Skeletal muscle satellite cell (primary cell): ENCODE measurements around the gene ABHD15.

ENCODE experiments used
- H3K27me3 ChIP-seq: 2 replicates; pipeline ENCODE4 v1.7.0; 2013; ENCODE audit warnings: low read length; ENCODE audit not compliant: control insufficient read depth, insufficient read depth
- H3K36me3 ChIP-seq: 2 replicates; pipeline ENCODE4 v1.7.0; 2013; ENCODE audit warnings: mild to moderate bottlenecking, control low read depth, low read length; ENCODE audit not compliant: insufficient read depth
- H3K4me1 ChIP-seq: 2 replicates; pipeline ENCODE4 v1.7.0; 2013; ENCODE audit warnings: low read length; ENCODE audit not compliant: control insufficient read depth, insufficient read depth
- H3K4me2 ChIP-seq: 2 replicates; pipeline ENCODE4 v1.7.0; 2013; ENCODE audit warnings: mild to moderate bottlenecking, low read length
- H3K4me3 ChIP-seq: 2 replicates; pipeline ENCODE4 v1.7.0; 2013; ENCODE audit warnings: low read length
- H3K9ac ChIP-seq: 2 replicates; pipeline ENCODE4 v1.7.0; 2013; ENCODE audit warnings: mild to moderate bottlenecking, low read depth, low read length, moderate library complexity
- H3K9me3 ChIP-seq: replicated peaks from 2 replicates; pipeline ENCODE4 v1.7.0; 2013; ENCODE audit warnings: mild to moderate bottlenecking, control low read depth, low read length

The ABHD15 gene

DNA sequence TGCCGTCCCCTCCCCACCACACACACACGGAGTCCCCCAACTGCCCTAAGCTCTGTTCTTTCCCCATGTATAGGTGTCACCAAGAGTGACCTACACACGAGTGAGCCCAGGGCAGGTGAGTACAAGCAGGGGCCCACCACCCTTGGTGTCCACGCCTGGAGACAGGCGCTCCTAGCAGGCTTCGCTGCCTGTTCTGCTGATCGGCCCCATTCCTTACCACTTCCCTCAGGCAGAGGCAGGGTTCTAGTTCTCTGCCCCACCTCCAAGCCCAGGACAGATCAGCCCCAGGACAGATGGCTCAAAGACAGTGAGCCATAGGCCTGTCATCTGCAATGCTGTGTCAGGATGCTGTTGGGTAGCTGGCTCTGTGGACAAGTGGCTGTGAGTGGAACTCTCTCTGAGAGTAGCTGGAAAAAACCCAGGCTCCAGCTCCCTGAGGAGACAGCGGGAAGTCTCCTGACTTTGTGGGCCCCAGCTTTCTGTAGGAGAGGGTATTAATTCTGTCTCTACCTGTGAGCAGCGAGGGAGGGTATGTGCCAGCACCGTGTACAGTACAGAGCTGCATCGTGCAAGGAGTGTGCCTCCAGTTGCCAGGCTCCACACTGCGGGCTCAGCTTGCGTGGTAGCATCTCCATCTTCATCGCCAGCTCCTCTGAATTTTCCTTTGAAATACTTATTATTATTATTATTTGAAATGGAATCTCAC is 2.6 kb upstream of the ABHD15 start:
- no peaks in the 10 kb centered on the region for H3K27me3 ChIP-seq
- H3K9me3 ChIP-seq: no peaks in the 10 kb centered on the region
- peak overlapping the region; percentile 85 for H3K4me2 ChIP-seq
- peaks cover 36% of the 10 kb centered on the region for H3K4me1 ChIP-seq
- peak overlapping the region; percentile 74 for H3K4me3 ChIP-seq
- peak overlapping the region; percentile 81 for H3K9ac ChIP-seq
- peaks cover 13% of the 10 kb centered on the region for H3K36me3 ChIP-seq

- Histone ChIP-seq H3K9me3 (no peaks in the 10 kb centered on the region), H3K4me3 (peak within 1 kb of the TSS; percentile 74), H3K36me3 (peaks cover 7% of the 10 kb centered on the region), H3K27me3 (no peaks in the 10 kb centered on the region), H3K4me1 (peaks cover 36% of the 10 kb centered on the region), H3K9ac (peak within 1 kb of the TSS; percentile 81), H3K4me2 (peak within 1 kb of the TSS; percentile 98)
These were observed 1.8 kb upstream of the ABHD15 start, which contains the start of gene TP53I13 for GRCh38 chr17:29568331-29569244. TP53I13 (plus strand) TSS chr17:29568701; CDS start chr17:29568759, 58 bp downstream.

DNA sequence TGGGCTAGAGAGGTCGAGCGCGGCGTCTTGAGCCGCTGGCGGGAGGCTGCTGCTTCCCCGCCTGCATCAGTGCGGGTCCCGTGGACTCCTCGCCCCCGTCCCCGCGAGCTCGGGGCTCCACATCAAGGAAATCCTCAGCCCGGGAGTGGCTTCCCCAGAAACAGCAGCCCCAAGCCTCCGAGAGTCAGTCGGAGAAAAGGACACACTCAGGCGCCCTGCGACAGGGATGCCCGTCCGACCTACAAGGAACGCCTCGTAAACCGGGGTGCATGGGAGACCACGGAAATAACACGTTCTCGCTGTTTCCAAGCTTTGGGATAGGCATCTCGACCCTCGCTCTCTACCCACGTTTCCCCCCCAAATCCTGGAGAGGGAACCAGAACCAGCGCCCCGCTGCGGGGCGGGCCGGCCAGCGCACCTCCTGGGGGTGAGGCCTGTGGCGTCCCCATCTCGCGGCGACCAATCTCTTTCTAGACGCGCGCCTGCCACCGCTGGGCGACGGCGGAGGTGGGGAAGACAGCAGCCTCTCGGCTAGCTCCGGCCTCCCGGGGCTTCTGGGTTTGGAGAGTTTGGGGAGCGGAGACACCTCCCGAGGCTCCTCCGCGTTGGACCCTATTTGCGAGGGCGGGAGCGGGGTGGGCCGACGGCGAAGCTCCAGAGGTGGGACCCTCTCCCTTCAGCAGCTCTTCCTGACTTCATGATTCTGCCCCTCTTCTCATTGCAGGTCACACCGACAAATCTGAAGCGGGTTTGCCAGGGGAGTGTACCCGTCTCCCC is 905 bp upstream of the ABHD15 start:
- Histone ChIP-seq H3K4me1 (peaks cover 29% of the 10 kb centered on the region), H3K27me3 (no peaks in the 10 kb centered on the region), H3K9ac (peak overlapping the region; percentile 73), H3K9me3 (no peaks in the 10 kb centered on the region), H3K4me2 (peak overlapping the region; percentile 98), H3K4me3 (peak overlapping the region; percentile 74), H3K36me3 (peaks cover 7% of the 10 kb centered on the region)

DNA sequence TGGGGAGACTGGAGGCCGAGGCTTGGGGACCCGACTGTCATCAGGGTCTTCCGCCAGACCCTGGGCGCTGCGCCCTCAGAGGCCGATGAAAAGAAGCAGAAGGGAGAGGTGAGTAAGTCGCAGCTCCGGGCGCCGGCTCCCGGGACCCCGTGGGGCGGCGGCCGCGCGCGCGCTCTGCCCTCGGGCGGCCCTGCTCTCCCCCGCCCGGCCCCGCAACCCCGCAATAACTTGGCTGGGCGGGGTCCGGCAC is 392 bp upstream of the ABHD15 start:
- H3K9ac ChIP-seq: peak overlapping the region; percentile 73
- H3K9me3 ChIP-seq: no peaks in the 10 kb centered on the region
- H3K36me3 ChIP-seq: peaks cover 7% of the 10 kb centered on the region
- H3K27me3 ChIP-seq: no peaks in the 10 kb centered on the region
- H3K4me3 ChIP-seq: peak overlapping the region; percentile 74
- peaks cover 24% of the 10 kb centered on the region for H3K4me1 ChIP-seq
- peak overlapping the region; percentile 98 for H3K4me2 ChIP-seq

DNA sequence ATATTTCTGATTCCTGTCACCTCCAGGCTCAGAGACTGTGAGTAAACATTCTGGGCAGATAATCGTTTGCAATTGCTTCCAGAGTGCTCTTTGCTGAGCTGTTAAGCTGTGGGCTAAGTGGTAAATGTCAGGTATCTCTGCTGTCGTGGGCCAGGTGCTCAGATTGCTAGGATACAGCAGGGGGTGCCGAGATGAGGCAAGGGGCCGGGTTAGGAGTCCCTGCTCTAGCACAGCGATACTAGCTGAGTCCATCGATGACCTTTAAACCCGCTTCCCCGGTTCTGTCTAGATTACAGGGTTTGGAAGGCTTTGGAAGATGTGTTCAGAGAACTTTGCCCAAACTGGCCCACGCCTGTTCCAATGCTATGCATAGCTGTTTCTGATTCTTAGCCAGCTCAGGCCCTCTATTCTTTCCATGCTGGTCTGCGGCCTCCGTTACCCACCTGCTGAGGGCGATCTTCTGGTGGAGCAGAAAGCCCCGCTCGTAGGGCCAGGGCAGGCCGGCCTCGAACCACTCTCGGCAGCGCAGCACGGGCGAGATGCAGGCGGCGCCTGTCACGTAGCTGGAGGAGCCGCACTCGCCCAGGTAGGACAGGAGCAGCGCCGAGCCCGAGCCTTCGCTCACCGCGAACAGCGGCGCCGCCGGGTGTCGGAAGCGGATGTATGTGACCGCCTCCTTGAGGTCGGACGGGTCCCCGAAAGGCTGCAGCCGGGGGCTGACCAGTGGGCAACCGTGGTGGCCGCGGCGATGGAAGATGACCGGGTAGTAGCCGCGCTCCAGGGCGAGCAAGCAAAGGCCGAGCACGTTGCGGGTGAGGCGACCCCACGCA is 979 bp downstream of the ABHD15 start:
- Histone ChIP-seq H3K4me2 (peak overlapping the region; percentile 98), H3K36me3 (peaks cover 8% of the 10 kb centered on the region), H3K9me3 (no peaks in the 10 kb centered on the region), H3K4me1 (peaks cover 21% of the 10 kb centered on the region), H3K4me3 (peak overlapping the region; percentile 74), H3K27me3 (no peaks in the 10 kb centered on the region), H3K9ac (peak overlapping the region; percentile 57)

- H3K27me3 ChIP-seq: no peaks in the 10 kb centered on the region
- H3K4me3 ChIP-seq: no peak overlapping the region
- no peak overlapping the region for H3K9ac ChIP-seq
- H3K4me1 ChIP-seq: peaks cover 16% of the 10 kb centered on the region
- H3K9me3 ChIP-seq: no peaks in the 10 kb centered on the region
- H3K36me3 ChIP-seq: peaks cover 5% of the 10 kb centered on the region
- H3K4me2 ChIP-seq: no peak overlapping the region
These were observed 3.0 kb downstream of the ABHD15 start for GRCh38 chr17:29563816-29564215.

- H3K36me3 ChIP-seq: peaks cover 5% of the 10 kb centered on the region
- no peak overlapping the region for H3K4me3 ChIP-seq
- no peak overlapping the region for H3K4me2 ChIP-seq
- H3K9ac ChIP-seq: no peak overlapping the region
- no peaks in the 10 kb centered on the region for H3K27me3 ChIP-seq
- no peaks in the 10 kb centered on the region for H3K9me3 ChIP-seq
- H3K4me1 ChIP-seq: peaks cover 16% of the 10 kb centered on the region
These were observed 4.2 kb downstream of the ABHD15 start for GRCh38 chr17:29562615-29563014.

GRCh38 chr17:29561554-29562517 is 5.0 kb downstream of the ABHD15 start:
- H3K4me2 ChIP-seq: no peak overlapping the region
- no peaks in the 10 kb centered on the region for H3K27me3 ChIP-seq
- no peaks in the 10 kb centered on the region for H3K9me3 ChIP-seq
- H3K4me1 ChIP-seq: peaks cover 16% of the 10 kb centered on the region
- H3K9ac ChIP-seq: no peak overlapping the region
- H3K4me3 ChIP-seq: no peak overlapping the region
- H3K36me3 ChIP-seq: peaks cover 5% of the 10 kb centered on the region

GRCh38 chr17:29560316-29560715 is 6.5 kb downstream of the ABHD15 start:
- Histone ChIP-seq H3K4me3 (no peak overlapping the region), H3K4me1 (peaks cover 4% of the 10 kb centered on the region), H3K36me3 (peaks cover 5% of the 10 kb centered on the region), H3K9ac (no peak overlapping the region), H3K9me3 (no peaks in the 10 kb centered on the region), H3K4me2 (peak overlapping the region; percentile 24), H3K27me3 (no peaks in the 10 kb centered on the region)

DNA sequence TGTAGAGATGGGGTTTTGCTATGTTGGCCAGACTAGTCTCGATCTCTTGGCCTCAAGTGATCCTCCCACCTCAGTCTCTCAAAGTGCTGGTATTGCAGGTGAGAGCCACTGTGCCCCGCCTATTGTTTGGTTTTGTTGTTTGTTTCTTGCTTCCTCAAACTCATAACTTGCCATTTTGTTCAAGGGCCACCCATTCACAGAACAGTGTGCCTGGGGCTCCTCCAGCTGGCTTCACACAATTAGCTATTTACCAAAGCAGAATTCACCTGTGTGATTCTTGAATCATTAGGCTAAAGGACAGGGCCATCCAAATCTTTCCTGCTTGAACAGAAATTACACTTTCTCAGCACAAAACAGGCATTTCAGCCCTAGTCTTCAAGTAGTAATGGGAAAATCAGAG is 7.2 kb downstream of the ABHD15 start:
- H3K9me3 ChIP-seq: no peaks in the 10 kb centered on the region

More for the DNA sequence above, 7.2 kb downstream of the ABHD15 start:
- Histone ChIP-seq H3K9ac (no peak overlapping the region), H3K36me3 (peaks cover 5% of the 10 kb centered on the region), H3K4me2 (no peak overlapping the region), H3K4me3 (no peak overlapping the region), H3K4me1 (peaks cover 4% of the 10 kb centered on the region), H3K27me3 (no peaks in the 10 kb centered on the region)
